IPS-NIHi7 (cell line): ENCODE measurements around the gene CDC5L.

Experiments used
- DNase-seq: peaks from one replicate; pipeline ENCODE4 v3.0.0; 2012; ENCODE audit warnings: mixed read lengths; ENCODE audit errors: extremely low spot score

CDC5L gene

DNA sequence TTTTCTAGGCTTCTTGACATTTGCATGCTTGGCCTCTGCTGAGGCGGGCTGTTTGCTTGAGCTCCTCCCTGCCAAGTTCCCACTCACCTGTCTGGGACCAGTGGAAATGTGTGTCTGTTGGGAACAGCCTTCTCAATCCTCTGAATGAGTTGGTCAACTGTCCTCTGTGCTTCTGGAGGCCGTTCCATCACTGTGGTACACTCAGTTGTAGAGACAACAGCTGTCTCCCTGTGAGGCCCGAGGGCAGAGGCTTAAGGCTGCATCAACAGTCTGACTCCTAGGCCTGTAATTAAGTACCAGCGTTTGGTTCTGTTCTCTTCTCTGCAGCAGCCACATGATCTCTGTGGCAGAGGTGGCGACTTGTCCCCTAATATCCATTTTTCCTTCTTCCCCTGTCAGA lies 110.9 kb downstream of the CDC5L start:
- DNase-seq: no peak

GRCh38 chr6:44499609-44500008 lies 112.1 kb downstream of the CDC5L start:
- no peak for DNase-seq
